ENCODE data around the gene SCARB1. TPM values are rescaled to one million over a fixed set of nuclear protein-coding genes. Genes with fewer than 3 reads are reported as not detected.

SCARB1 gene
- total and polyA plus RNA-seq, 9 donors, result 7.3 to 35.5 (median 25.7) TPM

GRCh38 chr12:124802361-124802760, 61.3 kb downstream of the SCARB1 start:
- H3K4me3 ChIP-seq (ENCODE audit: low read length), result no peak overlapping the region
- H3K27me3 ChIP-seq (ENCODE audit: control insufficient read depth, insufficient read depth, low read length), result no peaks in the 10 kb centered on the region
- no peaks in the 10 kb centered on the region for H3K9me3 ChIP-seq (replicated peaks; ENCODE audit: control insufficient read depth, low read depth, low read length)
- H3K27ac ChIP-seq (ENCODE audit: low read length), result no peak overlapping the region
- no peak for DNase-seq
- WGBS (ENCODE audit: insufficient coverage), result 89% methylated on average over 8 of the region's 14 CpGs
- H3K36me3 ChIP-seq (ENCODE audit: control insufficient read depth, insufficient read depth, low read length), result peaks cover 27% of the 10 kb centered on the region
- H3K4me1 ChIP-seq (ENCODE audit: control insufficient read depth, insufficient read depth, low read length), result peaks cover 17% of the 10 kb centered on the region

DNA sequence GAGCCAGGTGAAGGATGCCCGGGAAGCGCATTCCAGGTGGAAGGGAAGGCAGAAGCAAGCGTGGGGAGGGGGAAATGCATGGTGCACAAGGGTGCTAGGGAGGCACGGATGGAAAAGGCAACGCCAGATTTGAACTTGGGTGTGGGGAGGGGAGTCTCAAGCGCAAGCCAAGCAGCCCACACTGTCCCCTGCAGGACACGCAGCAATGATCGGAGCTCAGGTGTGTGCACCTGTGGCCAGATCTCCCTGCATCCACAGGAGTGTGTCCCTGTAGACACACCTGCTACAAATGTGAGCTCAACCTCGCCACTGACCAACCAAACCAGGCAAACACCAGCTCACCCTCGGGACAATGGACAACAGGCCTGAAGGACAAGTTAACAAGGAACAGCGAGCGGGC, 63.2 kb downstream of the SCARB1 start:
- no peaks in the 10 kb centered on the region for H3K27me3 ChIP-seq (ENCODE audit: control insufficient read depth, insufficient read depth, low read length)
- H3K27ac ChIP-seq (ENCODE audit: low read length), result no peak overlapping the region
- peaks cover 25% of the 10 kb centered on the region for H3K4me1 ChIP-seq (ENCODE audit: control insufficient read depth, insufficient read depth, low read length)
- 93% methylated on average over 11 of the region's 12 CpGs for WGBS (ENCODE audit: insufficient coverage)
- no peaks in the 10 kb centered on the region for H3K9me3 ChIP-seq (replicated peaks; ENCODE audit: control insufficient read depth, low read depth, low read length)
- peaks cover 13% of the 10 kb centered on the region for H3K36me3 ChIP-seq (ENCODE audit: control insufficient read depth, insufficient read depth, low read length)
- no peak for DNase-seq
- no peak overlapping the region for H3K4me3 ChIP-seq (ENCODE audit: low read length)

- Histone ChIP-seq H3K27me3 (ENCODE audit: control insufficient read depth, insufficient read depth, low read length) (no peaks in the 10 kb centered on the region), H3K9me3 (replicated peaks; ENCODE audit: control insufficient read depth, low read depth, low read length) (no peaks in the 10 kb centered on the region), H3K4me3 (ENCODE audit: low read length) (no peak overlapping the region), H3K27ac (ENCODE audit: low read length) (no peak overlapping the region), H3K36me3 (ENCODE audit: control insufficient read depth, insufficient read depth, low read length) (peaks cover 12% of the 10 kb centered on the region), H3K4me1 (ENCODE audit: control insufficient read depth, insufficient read depth, low read length) (peaks cover 18% of the 10 kb centered on the region)
- WGBS (ENCODE audit: insufficient coverage), result 18% methylated on average over 8 of the region's 13 CpGs
- DNase-seq, result peak; percentile 42
Observed at GRCh38 chr12:124797321-124797720, 66.3 kb downstream of the SCARB1 start.

- Histone ChIP-seq H3K4me1 (ENCODE audit: control insufficient read depth, insufficient read depth, low read length) (peaks cover 24% of the 10 kb centered on the region), H3K27ac (ENCODE audit: low read length) (no peak overlapping the region), H3K36me3 (ENCODE audit: control insufficient read depth, insufficient read depth, low read length) (peaks cover 12% of the 10 kb centered on the region), H3K4me3 (ENCODE audit: low read length) (no peak overlapping the region), H3K9me3 (replicated peaks; ENCODE audit: control insufficient read depth, low read depth, low read length) (no peaks in the 10 kb centered on the region), H3K27me3 (ENCODE audit: control insufficient read depth, insufficient read depth, low read length) (no peaks in the 10 kb centered on the region)
- 67% methylated on average over 12 of the region's 14 CpGs for WGBS (ENCODE audit: insufficient coverage)
- DNase-seq, result no peak
Observed at GRCh38 chr12:124796303-124796960, 67.2 kb downstream of the SCARB1 start.

DNA sequence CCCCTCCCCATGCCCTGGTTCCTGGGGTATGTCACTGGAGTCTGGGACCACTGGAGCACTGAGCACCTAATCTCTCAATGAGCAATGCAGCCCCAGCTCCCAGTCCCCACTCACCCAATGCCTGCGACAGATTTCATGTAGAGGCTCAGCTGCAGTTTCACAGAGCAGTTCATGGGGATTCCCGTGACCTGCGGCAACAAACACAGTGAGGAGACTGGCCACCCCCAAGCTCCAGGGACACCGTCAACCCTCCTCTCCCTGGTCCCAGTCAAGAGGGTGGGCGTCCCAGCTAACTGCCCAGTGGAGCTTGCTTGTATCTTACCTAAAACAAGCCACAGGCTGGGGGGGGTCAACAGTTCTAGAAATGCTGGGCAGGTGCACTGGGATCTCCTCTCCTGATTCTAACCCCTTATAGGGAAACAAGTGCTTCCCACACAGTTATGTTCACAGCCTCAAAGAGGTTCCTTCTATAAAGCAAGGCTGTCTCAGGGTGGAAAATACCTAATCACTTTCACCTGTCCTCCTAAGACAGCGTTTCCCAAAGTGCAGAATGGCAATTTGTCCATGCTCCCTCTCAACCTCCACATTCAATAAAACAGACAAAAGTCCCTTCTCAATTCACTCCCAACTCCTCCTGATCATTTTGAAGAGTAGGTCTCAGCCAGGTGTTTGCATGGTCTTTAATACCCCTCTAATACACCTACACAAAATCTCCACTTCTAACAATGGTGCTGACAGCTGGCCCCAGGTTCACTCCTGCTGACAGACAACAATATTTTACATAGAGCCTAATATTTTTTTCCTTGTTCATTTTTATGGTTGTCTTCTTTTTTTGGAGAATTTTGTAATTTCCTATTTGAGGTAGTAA, 68.3 kb downstream of the SCARB1 start:
- no peak for DNase-seq
- no peak overlapping the region for H3K4me3 ChIP-seq (ENCODE audit: low read length)
- H3K27ac ChIP-seq (ENCODE audit: low read length), result no peak overlapping the region
- H3K36me3 ChIP-seq (ENCODE audit: control insufficient read depth, insufficient read depth, low read length), result peaks cover 8% of the 10 kb centered on the region
- no peaks in the 10 kb centered on the region for H3K9me3 ChIP-seq (replicated peaks; ENCODE audit: control insufficient read depth, low read depth, low read length)
- H3K4me1 ChIP-seq (ENCODE audit: control insufficient read depth, insufficient read depth, low read length), result peaks cover 26% of the 10 kb centered on the region
- 71% methylated on average over 4 of the region's 6 CpGs for WGBS (ENCODE audit: insufficient coverage)
- H3K27me3 ChIP-seq (ENCODE audit: control insufficient read depth, insufficient read depth, low read length), result no peaks in the 10 kb centered on the region

GRCh38 chr12:124792961-124793441, 70.7 kb downstream of the SCARB1 start:
- WGBS (ENCODE audit: insufficient coverage), result 60% methylated on average over 2 of the region's 15 CpGs
- Histone ChIP-seq H3K4me1 (ENCODE audit: control insufficient read depth, insufficient read depth, low read length) (peaks cover 26% of the 10 kb centered on the region), H3K4me3 (ENCODE audit: low read length) (no peak overlapping the region), H3K36me3 (ENCODE audit: control insufficient read depth, insufficient read depth, low read length) (peaks cover 5% of the 10 kb centered on the region), H3K27ac (ENCODE audit: low read length) (no peak overlapping the region), H3K9me3 (replicated peaks; ENCODE audit: control insufficient read depth, low read depth, low read length) (no peaks in the 10 kb centered on the region), H3K27me3 (ENCODE audit: control insufficient read depth, insufficient read depth, low read length) (no peaks in the 10 kb centered on the region)
- DNase-seq, result peak; percentile 39

DNA sequence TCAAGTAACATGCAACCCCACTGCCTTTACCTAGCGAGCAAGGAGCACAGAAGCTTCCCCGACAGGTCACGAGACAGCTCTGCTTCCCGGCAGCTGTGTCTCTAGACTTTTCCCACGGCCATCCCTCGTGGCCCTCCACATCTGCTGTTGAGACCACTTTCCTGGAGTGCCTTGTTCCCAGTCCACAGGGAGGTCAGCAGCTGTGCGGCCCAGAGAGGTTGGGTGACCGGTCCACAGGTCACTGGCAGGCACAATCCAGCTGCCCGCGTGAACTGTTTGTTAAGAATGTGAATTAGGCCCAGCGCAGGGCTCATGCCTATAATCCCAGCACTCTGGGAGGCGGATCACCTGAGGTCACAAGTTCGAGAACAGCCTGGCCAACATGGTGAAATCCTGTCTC, 71.5 kb downstream of the SCARB1 start:
- peaks cover 5% of the 10 kb centered on the region for H3K36me3 ChIP-seq (ENCODE audit: control insufficient read depth, insufficient read depth, low read length)
- H3K4me1 ChIP-seq (ENCODE audit: control insufficient read depth, insufficient read depth, low read length), result peaks cover 19% of the 10 kb centered on the region
- H3K9me3 ChIP-seq (replicated peaks; ENCODE audit: control insufficient read depth, low read depth, low read length), result no peaks in the 10 kb centered on the region
- peak; percentile 64 for DNase-seq
- H3K4me3 ChIP-seq (ENCODE audit: low read length), result no peak overlapping the region
- 58% methylated on average over 3 of the region's 13 CpGs for WGBS (ENCODE audit: insufficient coverage)
- H3K27me3 ChIP-seq (ENCODE audit: control insufficient read depth, insufficient read depth, low read length), result no peaks in the 10 kb centered on the region
- H3K27ac ChIP-seq (ENCODE audit: low read length), result no peak overlapping the region

- Histone ChIP-seq H3K36me3 (ENCODE audit: control insufficient read depth, insufficient read depth, low read length) (peaks cover 9% of the 10 kb centered on the region), H3K9me3 (replicated peaks; ENCODE audit: control insufficient read depth, low read depth, low read length) (no peaks in the 10 kb centered on the region), H3K27me3 (ENCODE audit: control insufficient read depth, insufficient read depth, low read length) (no peaks in the 10 kb centered on the region), H3K27ac (ENCODE audit: low read length) (no peak overlapping the region), H3K4me3 (ENCODE audit: low read length) (no peak overlapping the region), H3K4me1 (ENCODE audit: control insufficient read depth, insufficient read depth, low read length) (peaks cover 20% of the 10 kb centered on the region)
- WGBS (ENCODE audit: insufficient coverage), result 68% methylated on average over 19 of the region's 21 CpGs
- no peak for DNase-seq
Observed at GRCh38 chr12:124790650-124791400, 72.8 kb downstream of the SCARB1 start.

GRCh38 chr12:124788936-124789555, 74.6 kb downstream of the SCARB1 start:
- 86% methylated on average over 8 of the region's 13 CpGs for WGBS (ENCODE audit: insufficient coverage)
- Histone ChIP-seq H3K4me3 (ENCODE audit: low read length) (no peak overlapping the region), H3K27me3 (ENCODE audit: control insufficient read depth, insufficient read depth, low read length) (no peaks in the 10 kb centered on the region), H3K27ac (ENCODE audit: low read length) (no peak overlapping the region), H3K4me1 (ENCODE audit: control insufficient read depth, insufficient read depth, low read length) (peaks cover 20% of the 10 kb centered on the region), H3K9me3 (replicated peaks; ENCODE audit: control insufficient read depth, low read depth, low read length) (no peaks in the 10 kb centered on the region), H3K36me3 (ENCODE audit: control insufficient read depth, insufficient read depth, low read length) (peaks cover 14% of the 10 kb centered on the region)
- DNase-seq, result no peak

Data from muscle of leg (tissue), 11 donors.